Measurements from ENCODE around the gene KRTAP1-5.
"Not testable (repeated sequence)": the region's sequence is repeated elsewhere in the genome, so short reads cannot be mapped to it uniquely, and the experiment has no call there.

KRTAP1-5 gene

DNA sequence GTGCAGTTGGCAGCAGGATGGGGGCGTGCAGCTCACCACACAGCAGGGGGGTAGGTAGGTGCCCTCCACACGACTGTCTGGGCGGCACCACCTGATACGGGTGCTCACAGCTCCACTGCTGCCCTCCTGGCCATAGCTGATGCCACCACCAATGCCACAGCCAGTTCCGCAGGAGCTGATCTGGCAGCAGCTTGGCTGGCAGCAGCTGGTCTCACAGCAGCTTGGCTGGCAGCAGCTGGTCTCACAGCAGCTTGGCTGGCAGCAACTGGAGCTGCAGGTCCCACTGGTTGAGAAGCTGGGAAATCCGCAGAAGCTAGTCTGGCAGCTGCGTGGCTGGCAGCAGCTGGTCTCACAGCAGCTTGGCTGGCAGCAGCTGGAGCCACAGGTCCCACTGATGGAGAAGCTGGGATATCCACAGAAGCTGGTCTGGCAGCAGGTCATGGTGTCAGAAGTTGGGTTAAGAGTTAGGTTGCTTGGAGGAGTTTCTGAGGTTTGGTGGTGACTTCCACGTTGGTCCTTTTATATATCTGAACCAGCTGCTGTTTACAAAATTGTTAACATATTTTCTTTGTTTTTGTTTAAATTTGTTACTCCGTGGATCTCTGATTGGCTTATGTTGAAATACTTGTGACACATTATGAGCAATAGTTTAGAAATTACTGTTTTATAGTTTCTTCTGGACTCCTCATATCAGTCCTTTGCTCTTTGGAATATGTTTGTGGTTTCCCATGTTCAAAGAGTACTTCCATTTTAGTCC, at the start of gene KRTAP1-5:
Gene KRTAP1-5, minus strand, starts transcription at position 494 of the 757 bp plus-strand sequence. Its CDS starts 53 bp downstream, at position 441.
- peak; percentile 80 for DNase-seq (ENCODE audit: low read depth)

DNA sequence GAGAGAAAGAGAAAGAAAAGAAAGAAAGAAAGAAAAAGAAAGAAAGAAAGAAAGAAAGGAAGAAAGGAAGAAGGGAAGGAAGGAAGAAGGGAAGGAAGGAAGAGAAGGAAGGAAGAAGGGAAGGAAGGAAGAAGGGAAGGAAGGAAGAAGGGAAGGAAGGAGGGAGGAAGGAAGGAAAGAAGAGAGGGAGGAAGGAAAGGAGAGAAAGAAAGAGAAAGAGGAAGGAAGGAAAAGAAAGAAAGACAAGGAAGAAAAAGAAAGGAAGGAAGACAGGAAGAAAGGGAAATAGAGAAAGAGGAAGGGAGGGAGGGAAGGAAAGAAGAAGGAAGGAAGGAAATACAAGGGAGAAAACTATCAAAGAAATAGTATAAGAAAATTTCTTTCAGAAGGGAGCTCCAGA, 49.8 kb upstream of the KRTAP1-5 start:
- no peak for DNase-seq (ENCODE audit: low read depth)

DNA sequence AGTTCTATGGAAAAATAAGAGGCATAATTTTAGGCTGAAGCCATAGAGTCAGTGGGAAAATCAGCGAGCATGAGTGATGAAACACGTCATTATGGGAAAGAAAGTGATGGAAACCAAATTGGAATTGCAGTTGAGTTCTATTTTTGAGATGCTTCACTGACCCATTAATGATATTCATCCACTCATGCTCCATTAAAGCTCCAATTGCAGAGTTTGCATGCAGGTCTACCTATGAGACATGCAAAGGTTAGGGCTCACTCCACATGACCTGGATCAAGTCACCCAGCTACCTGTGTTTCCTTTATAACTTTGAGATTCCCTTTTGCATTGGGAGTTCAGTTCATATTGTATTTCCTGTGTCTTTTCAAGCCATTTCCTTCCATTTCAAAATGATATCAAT, 46.7 kb upstream of the KRTAP1-5 start:
- no peak for DNase-seq (ENCODE audit: low read depth)

DNA sequence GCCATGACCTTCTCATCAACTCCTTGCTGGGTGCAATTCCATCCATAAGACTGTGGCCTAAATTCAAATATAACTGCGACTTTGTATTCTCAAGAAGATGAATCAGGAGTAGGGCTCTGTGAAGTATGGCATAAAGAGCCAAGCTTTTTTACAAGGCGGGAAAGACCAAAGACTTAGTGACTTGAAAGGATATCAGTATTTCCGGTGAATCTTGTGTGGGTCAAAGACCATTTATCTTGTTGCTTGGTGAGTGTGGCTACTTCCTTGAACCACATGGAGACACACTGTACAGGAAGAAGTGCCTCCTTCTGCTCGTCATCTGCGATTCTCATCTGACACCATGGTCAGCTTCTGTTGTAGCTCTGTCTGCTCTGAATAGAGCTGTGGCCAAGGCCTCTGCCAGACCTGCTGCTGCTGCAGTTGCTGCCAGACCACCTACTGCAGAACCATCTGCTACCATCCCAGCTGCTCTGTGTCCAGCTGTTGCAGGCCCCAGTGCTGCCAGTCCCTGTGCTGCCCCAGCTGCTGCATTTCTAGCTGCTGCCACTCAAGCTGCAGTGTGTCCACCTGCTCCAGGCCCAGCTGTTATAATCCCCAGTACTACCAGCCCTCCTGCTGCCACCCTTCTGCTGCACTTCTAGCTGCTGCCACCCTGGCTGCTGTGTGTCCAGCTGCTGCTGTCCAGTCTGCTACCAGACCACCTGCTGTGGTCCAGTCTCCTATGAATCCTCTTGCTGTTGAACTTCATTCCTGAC, 44.8 kb upstream of the KRTAP1-5 start:
- DNase-seq (ENCODE audit: low read depth) = no peak

- DNase-seq (ENCODE audit: low read depth) = no peak
Observed at GRCh38 chr17:41069031-41069430, 42.0 kb upstream of the KRTAP1-5 start.

DNA sequence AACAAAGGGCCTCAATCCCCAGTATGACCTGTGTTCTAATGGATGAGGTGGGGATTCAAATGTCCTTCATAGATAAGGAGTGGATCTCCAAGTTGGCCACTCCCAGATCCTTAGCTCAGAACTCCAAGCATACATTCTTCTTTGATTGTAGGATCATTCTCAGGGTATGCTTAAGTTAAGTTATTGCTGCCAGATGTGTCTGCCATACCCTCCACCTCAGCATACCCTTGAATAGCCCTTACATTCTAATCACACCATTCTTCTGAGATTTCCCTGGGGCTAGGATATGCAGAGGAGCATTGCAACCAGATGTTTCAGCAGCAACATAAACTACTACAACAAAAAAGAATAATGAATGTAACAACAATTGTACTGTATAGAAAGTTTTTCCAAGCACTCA, 40.3 kb upstream of the KRTAP1-5 start:
- DNase-seq (ENCODE audit: low read depth) = peak; percentile 74

DNA sequence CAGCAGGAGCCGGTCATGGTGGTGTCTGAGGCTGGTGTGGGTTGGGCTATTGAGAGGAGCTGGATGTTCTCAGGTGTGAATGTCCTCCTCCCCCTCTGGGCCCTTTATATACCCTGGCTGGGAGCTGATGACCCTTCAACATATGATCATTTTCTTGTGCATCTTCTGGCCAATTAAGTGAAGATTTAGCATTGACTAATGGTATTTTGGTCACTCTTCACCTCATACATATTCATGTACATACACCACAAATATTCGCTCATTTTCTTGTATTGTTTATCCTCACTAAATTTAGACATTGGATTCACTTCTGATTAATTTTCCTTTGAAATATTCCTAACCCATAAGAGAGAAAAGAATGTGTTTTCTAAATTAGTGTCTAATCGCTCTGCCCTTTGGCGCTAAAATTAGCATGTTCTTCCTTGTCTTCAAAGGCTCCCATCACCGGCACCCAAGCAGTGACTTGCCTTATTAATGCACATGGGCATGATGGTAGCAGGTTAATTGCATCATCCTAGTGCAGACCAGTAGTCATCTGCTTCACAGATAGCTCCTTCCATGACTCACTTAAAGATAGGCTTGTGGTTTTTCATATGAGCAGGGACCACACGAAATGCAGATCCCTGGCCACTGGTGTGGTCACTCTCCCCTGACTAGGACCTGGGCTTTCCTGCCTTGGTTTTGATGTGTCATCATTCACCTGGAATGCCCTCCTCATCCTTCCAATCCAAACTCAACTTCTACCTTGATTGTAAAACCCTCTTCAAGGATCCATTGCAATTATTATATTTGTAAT, 39.0 kb upstream of the KRTAP1-5 start, which contains the start of gene KRTAP2-4:
Gene KRTAP2-4, minus strand, starts transcription at position 51 of the 796 bp plus-strand sequence. Its CDS starts 34 bp downstream, at position 17.
- DNase-seq (ENCODE audit: low read depth) = peak; percentile 80

DNA sequence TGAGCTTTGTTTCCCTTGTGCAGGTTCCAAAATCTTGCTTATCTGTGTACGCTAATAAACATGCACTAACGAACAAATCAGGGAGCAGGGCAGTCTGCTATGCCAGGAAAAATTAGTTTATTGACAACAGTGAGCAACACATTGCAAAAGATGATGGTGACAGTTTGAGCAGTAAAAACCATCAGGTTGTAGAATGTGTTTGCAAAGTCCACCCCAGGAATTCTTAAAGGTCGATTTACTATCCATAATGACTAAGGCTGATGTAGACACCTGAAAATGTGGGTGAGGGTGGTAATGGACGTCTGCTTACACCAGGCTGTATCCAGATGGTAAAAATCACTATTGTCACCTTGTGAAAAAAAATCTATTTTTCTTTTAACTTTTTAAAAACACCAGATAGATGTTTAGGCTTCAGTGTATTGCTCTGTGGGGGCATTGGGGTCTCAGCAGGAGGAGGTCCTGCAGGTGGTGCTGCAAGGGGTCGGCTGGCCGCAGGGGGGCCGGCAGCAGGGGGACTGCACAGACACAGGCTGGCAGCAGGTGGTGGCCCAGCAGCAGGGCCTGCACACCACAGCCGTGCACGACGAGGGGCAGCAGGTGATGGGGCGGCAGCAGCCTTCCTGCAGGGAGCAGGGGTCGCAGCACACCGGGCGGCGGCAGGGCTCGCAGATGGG, 38.1 kb upstream of the KRTAP1-5 start:
- not testable (repeated sequence) for DNase-seq (ENCODE audit: low read depth)

DNA sequence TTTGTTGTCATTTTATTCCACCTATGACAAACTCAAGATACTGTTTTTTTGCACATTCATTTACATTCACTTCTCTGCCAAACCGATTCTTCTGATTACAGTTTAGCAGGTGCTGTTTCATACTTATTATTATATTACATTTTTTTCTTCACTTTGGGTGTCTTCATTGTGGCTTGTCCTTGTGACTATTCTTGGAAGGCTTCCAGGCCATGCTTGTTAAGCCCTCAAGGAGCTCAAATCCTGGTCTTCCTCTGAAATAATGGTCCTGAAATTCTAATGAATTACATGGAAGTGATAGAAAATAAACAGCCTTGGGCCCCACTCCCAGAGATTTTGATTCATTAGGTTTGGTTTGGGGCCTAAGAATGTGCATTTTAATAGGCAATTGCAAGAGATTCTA, 37.3 kb upstream of the KRTAP1-5 start:
- no peak for DNase-seq (ENCODE audit: low read depth)

DNA sequence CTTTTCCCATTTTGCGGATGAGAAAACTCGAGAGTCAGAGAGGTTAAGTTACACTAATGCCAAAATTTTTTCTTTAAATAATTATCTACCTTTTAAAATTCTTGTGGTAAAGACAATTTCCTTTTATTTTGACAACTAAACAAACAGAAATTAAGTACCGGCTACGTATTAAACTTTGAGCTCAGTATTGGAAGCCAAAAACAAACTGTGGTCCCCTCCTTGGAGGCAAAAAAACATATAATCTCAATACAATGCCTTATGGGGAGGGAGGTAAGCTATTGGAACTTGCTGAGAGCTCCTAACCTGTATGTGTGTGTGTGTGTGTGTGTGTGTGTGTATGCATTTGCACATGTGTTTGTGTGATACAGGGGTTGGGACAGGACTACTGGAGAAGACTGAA, 36.4 kb upstream of the KRTAP1-5 start:
- no peak for DNase-seq (ENCODE audit: low read depth)

DNA sequence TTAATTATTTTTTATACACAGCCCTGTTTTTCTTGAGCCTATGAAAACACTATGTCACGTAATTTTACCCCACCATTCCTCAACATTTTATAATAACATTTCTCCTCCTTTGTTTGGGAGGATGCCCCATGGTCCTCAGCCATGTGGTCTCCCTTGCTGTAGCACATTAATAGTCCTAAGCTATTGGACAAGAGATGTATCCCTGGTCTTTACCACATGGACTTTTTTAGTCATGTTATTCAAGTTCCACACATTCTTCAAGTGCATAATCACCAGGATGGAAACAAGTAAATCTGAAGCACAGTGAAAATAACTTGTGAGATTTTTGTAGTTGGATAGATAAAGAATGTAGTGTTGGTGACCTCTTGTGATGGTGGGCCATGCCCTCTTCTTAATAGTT, 35.0 kb upstream of the KRTAP1-5 start:
- peak; percentile 93 for DNase-seq (ENCODE audit: low read depth)

- peak; percentile 86 for DNase-seq (ENCODE audit: low read depth)
Observed at GRCh38 chr17:41060052-41060604, 33.1 kb upstream of the KRTAP1-5 start, which contains the start of gene KRTAP2-3. KRTAP2-3 (minus strand) TSS chr17:41060114; CDS start chr17:41060050, 64 bp downstream.

- DNase-seq (ENCODE audit: low read depth) = peak; percentile 89
Observed at GRCh38 chr17:41059276-41060051, 32.5 kb upstream of the KRTAP1-5 start.

DNA sequence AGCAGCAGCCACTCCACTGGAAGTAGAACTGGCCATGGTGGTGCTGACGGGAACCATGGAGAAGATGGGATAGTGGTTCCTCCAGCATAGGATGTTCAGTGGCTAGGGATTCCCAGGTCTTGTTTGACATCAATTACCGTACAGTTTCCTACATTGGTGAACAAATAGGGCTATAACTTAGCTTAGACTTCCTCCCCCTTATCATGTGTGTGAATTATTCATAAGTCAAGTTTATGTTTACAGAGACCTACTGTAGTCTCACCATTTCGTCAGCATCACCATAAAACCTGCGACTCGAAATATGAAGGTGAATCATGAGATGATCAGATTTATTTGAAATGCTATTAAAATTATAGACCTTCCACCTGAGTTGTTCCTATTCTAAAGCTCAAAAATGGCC, 31.7 kb upstream of the KRTAP1-5 start:
- DNase-seq (ENCODE audit: low read depth) = no peak

- no peak for DNase-seq (ENCODE audit: low read depth)
Observed at GRCh38 chr17:41057547-41057946, 30.5 kb upstream of the KRTAP1-5 start.

GRCh38 chr17:41055130-41055529, 28.1 kb upstream of the KRTAP1-5 start, which contains the start of gene KRTAP2-2:
KRTAP2-2 (minus strand) TSS chr17:41055230; CDS start chr17:41055211, 19 bp downstream.
- DNase-seq (ENCODE audit: low read depth) = not testable (repeated sequence)

GRCh38 chr17:41054556-41054955, 27.5 kb upstream of the KRTAP1-5 start:
- DNase-seq (ENCODE audit: low read depth) = not testable (repeated sequence)

DNA sequence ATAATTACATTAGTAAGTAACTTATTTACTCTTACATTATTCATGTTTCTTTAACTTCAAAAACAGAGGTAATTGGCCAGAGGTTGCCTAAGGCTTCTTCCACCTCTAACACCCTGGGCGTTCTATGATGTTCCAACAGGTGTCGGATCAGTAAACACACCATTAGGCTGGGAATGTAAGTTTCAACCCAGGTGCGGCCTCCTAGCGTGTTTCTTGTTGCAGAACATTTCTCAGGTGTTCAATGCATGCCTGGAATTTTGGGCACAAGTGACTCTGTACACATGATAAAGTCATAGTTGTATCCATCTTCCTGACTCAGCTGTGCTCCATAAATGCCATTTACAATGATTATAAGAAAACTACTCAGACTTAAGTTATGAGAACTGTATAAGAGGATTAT, 27.0 kb upstream of the KRTAP1-5 start:
- no peak for DNase-seq (ENCODE audit: low read depth)

GRCh38 chr17:41052566-41052965, 25.6 kb upstream of the KRTAP1-5 start:
- DNase-seq (ENCODE audit: low read depth) = no peak

GRCh38 chr17:41049110-41049509, 22.1 kb upstream of the KRTAP1-5 start:
- DNase-seq (ENCODE audit: low read depth) = no peak

All from GM04504 (cell line).